GM23338 (cell line): ENCODE data around the gene EFNB2. TPM values are rescaled to one million over a fixed set of nuclear protein-coding genes. Genes with fewer than 3 reads are reported as not detected.

ENCODE experiments used
- ATAC-seq: fragments of 200-7000 bp; cut with Tn5 transposase; 3 replicates; pipeline ENCODE4 v1.9.1; 2020
- DNase-seq: peaks from one replicate; pipeline ENCODE4 v3.0.0-alpha.2; 2015; ENCODE audit warnings: low spot score
- H2AFZ ChIP-seq: fragments of 200-600 bp; sonication (generic); 2 replicates; pipeline ENCODE4 v1.8.0; 2016; ENCODE audit warnings: antibody characterized with exemption, mild to moderate bottlenecking, moderate library complexity
- H3F3A ChIP-seq: fragments of 200-600 bp; sonication (generic); replicated peaks from 2 replicates; pipeline ENCODE4 v1.8.0; 2017; ENCODE audit warnings: antibody characterized with exemption, mixed run types, low read depth
- H3K27ac ChIP-seq: fragments of 200-600 bp; sonication (generic); 2 replicates; pipeline ENCODE4 v1.6.1; 2016; ENCODE audit warnings: low read depth
- H3K27me3 ChIP-seq: fragments of 200-600 bp; sonication (generic); 2 replicates; pipeline ENCODE4 v1.8.0; 2016; ENCODE audit warnings: mild to moderate bottlenecking, mixed run types, moderate library complexity; ENCODE audit not compliant: insufficient read depth
- H3K36me3 ChIP-seq: fragments of 200-600 bp; sonication (generic); 2 replicates; pipeline ENCODE4 v1.8.0; 2016; ENCODE audit warnings: mild to moderate bottlenecking; ENCODE audit not compliant: insufficient read depth
- H3K4me1 ChIP-seq: fragments of 200-600 bp; sonication (generic); 2 replicates; pipeline ENCODE4 v1.8.0; 2016; ENCODE audit warnings: mild to moderate bottlenecking, moderate library complexity; ENCODE audit not compliant: insufficient read depth
- H3K4me2 ChIP-seq: fragments of 200-600 bp; sonication (generic); 2 replicates; pipeline ENCODE4 v1.7.1; 2017; ENCODE audit warnings: mixed run types
- H3K4me3 ChIP-seq: fragments of 200-600 bp; sonication (generic); 2 replicates; pipeline ENCODE4 v1.6.1; 2016; ENCODE audit warnings: mixed run types
- H3K79me2 ChIP-seq: fragments of 200-600 bp; sonication (generic); replicated peaks from 2 replicates; pipeline ENCODE4 v1.8.0; 2017; ENCODE audit warnings: mild to moderate bottlenecking; ENCODE audit not compliant: insufficient read depth
- H3K9me2 ChIP-seq: fragments of 200-600 bp; sonication (generic); 2 replicates; pipeline ENCODE4 v1.8.0; 2017; ENCODE audit not compliant: insufficient read depth
- H4K20me1 ChIP-seq: fragments of 200-600 bp; sonication (generic); replicated peaks from 2 replicates; pipeline ENCODE4 v1.8.0; 2017; ENCODE audit warnings: mild to moderate bottlenecking; ENCODE audit not compliant: insufficient read depth
- H3K27ac Mint-ChIP-seq: 2 replicates; pipeline ENCODE4 v1.8.0; 2020; ENCODE audit warnings: inconsistent platforms, mild to moderate bottlenecking, moderate library complexity, mixed read lengths
- H3K27me3 Mint-ChIP-seq: 3 replicates; pipeline ENCODE4 v1.8.0; 2022; ENCODE audit warnings: low read depth, mild to moderate bottlenecking, moderate library complexity, mixed read lengths, inconsistent platforms; ENCODE audit not compliant: insufficient read depth, poor library complexity
- H3K36me3 Mint-ChIP-seq: 3 replicates; pipeline ENCODE4 v1.8.0; 2021; ENCODE audit warnings: low read depth, mild to moderate bottlenecking, inconsistent platforms, moderate library complexity, mixed read lengths
- H3K4me1 Mint-ChIP-seq: 3 replicates; pipeline ENCODE4 v1.8.0; 2020; ENCODE audit warnings: mild to moderate bottlenecking, inconsistent platforms, mixed read lengths
- H3K4me3 Mint-ChIP-seq: 3 replicates; pipeline ENCODE4 v1.8.0; 2021; ENCODE audit warnings: moderate library complexity, mild to moderate bottlenecking, inconsistent platforms, mixed read lengths
- H3K9me3 Mint-ChIP-seq: 3 replicates; pipeline ENCODE4 v1.8.0; 2020; ENCODE audit warnings: moderate library complexity, mild to moderate bottlenecking, inconsistent platforms, mixed read lengths
- CREB1 ChIP-seq: fragments of 250-450 bp; sonication (Bioruptor Pico); IDR thresholded peaks from 2 replicates; pipeline ENCODE4 v1.5.0; 2020; ENCODE audit warnings: low read depth, mild to moderate bottlenecking, moderate library complexity
- CTCF ChIP-seq, 2 experiments: fragments of 200-600 bp in 1 of 2; sonication (generic) in 1 of 2; conservative IDR thresholded peaks; 2 replicates each; pipeline versions ENCODE4 v1.5.1 to v1.6.1; 2016 to 2017; ENCODE audit warnings: antibody characterized with exemption in 2 of 2, low read depth in 2 of 2, mild to moderate bottlenecking in 2 of 2, moderate library complexity in 1 of 2
- ETS1 ChIP-seq: IDR thresholded peaks from 2 replicates; pipeline ENCODE4 v1.6.1; 2016; ENCODE audit warnings: antibody characterized with exemption
- EZH2 ChIP-seq: fragments of 200-600 bp; sonication (generic); IDR thresholded peaks from one replicate; pipeline ENCODE4 v1.8.0; 2017; ENCODE audit warnings: antibody characterized with exemption, mild to moderate bottlenecking, low read depth; ENCODE audit not compliant: unreplicated experiment
- EZH2phosphoT487 ChIP-seq: fragments of 200-600 bp; sonication (generic); IDR thresholded peaks from one replicate; pipeline ENCODE4 v1.8.1; 2018; ENCODE audit warnings: antibody characterized with exemption; ENCODE audit not compliant: unreplicated experiment
- JUNB ChIP-seq: IDR thresholded peaks from one replicate; pipeline ENCODE4 v1.6.1; 2016; ENCODE audit warnings: antibody characterized with exemption; ENCODE audit not compliant: unreplicated experiment
- NANOG ChIP-seq: IDR thresholded peaks from 2 replicates; pipeline ENCODE4 v1.6.1; 2016; ENCODE audit warnings: antibody characterized with exemption, borderline replicate concordance
- POLR2AphosphoS5 ChIP-seq: IDR thresholded peaks from 2 replicates; pipeline ENCODE4 v1.6.1; 2016; ENCODE audit warnings: antibody characterized with exemption, low read depth
- STAT1 ChIP-seq: IDR thresholded peaks from one replicate; pipeline ENCODE4 v1.6.1; 2016; ENCODE audit warnings: antibody characterized with exemption; ENCODE audit not compliant: unreplicated experiment
- ZNF114 ChIP-seq: fragments of 250-450 bp; sonication (Bioruptor Pico); IDR thresholded peaks from 2 replicates; pipeline ENCODE4 v1.5.0; 2020; ENCODE audit warnings: mild to moderate bottlenecking, moderate library complexity
- ZNF331 ChIP-seq: fragments of 250-450 bp; sonication (Bioruptor Pico); IDR thresholded peaks from 2 replicates; pipeline ENCODE4 v1.5.0; 2020; ENCODE audit warnings: low read depth, mild to moderate bottlenecking, moderate library complexity
- ZNF462 ChIP-seq: fragments of 250-450 bp; sonication (Bioruptor Pico); IDR thresholded peaks from 2 replicates; pipeline ENCODE4 v1.5.0; 2020; ENCODE audit warnings: mild to moderate bottlenecking, moderate library complexity
- polyA plus RNA-seq: library from polyadenylated mRNA; unstranded; fragments of >200 nt; fragmentation: Nextera tagmentation; extraction: Ambion mirVana; gene quantifications from 2 replicates; pipeline ENCODE4 v1.2.1, GENCODE V29; 2016
- total RNA-seq: library from RNA; depleted of rRNA; stranded (reverse); fragments of >200 nt; shearing (Covaris generic); gene quantifications from 2 replicates; pipeline ENCODE4 v1.2.3, GENCODE V29; 2014
- TF ChIP-seq, protein P1 (sequence below): IDR thresholded peaks from one replicate; pipeline ENCODE4 v1.6.1; 2018; ENCODE audit warnings: antibody characterized with exemption; ENCODE audit not compliant: unreplicated experiment

Gene EFNB2
- total and polyA plus RNA-seq, 2 experiments from 2014 or later, result 5.7 to 10.9 TPM

DNA sequence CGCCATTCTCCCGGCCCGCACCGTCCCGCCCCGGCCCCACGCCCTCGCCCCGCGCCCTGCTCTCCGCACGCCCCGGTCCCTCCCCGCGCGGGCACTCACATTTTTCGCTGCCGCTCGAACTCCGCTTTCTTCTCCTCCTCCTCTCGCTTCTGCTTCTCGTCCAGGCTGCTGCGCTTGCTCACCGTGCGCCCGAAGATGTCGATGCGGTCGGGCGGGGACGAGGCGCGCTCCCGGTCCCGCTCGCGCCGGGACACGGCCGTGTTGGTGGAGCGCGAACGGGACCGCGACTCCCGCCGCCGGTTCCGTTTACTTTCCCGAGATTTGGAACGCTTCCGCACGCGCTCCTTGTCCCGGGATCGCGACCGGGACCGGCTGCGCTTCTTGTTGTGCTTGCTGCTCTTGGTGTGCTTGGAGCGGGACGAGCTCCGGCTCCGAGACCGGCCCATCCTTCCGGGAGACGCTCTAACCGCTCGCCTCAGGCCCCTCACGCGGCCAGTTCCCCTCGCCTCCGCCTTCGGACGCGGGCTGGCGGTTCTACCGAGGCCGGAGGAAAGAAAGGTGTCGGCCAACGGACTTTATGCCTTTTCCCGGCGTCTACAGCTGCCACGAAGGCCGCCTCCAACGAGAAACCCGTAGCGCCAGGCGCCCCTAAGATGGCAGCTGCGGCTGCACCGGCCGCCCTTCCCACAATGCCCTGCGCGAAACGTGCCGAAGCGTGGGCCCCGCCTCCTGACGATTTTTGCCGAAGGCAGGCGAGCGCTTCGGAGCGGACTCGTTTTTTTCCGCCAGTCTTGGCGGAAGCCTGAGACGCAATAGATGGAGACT lies 32.2 kb upstream of the EFNB2 start, which contains the start of gene ARGLU1:
Gene ARGLU1, minus strand, starts transcription at position 664 of the 825 bp plus-strand sequence. Its CDS starts 218 bp downstream, at position 446.
- peaks cover 4% of the 10 kb centered on the region; the same call in 2 of the 3 replicates for H3K36me3 Mint-ChIP-seq
- peak within 1 kb of the TSS; percentile 40; the same call in 1 of the 2 replicates for H2AFZ ChIP-seq
- peak; percentile 60 for ATAC-seq
- H3K4me2 ChIP-seq, result peak within 1 kb of the TSS; percentile 96
- H3K27me3 Mint-ChIP-seq, result peaks cover 9% of the 10 kb centered on the region
- peaks cover 47% of the 10 kb centered on the region for H3K4me1 ChIP-seq
- TF ChIP-seq JUNB, result no peak
- no peak for TF ChIP-seq ZNF114 (CRISPR knock-in tag)
- no peak for TF ChIP-seq ZNF331 (CRISPR knock-in tag)
- peak; percentile 98 for TF ChIP-seq POLR2AphosphoS5
- TF ChIP-seq ZNF462, result no peak
- no peak for TF ChIP-seq NANOG
- TF ChIP-seq EZH2, result no peak
- TF ChIP-seq EZH2phosphoT487, result no peak
- no peak for TF ChIP-seq CTCF (conservative IDR thresholded peaks at IDR 0.05; ENCODE audit: low read depth in 2 of 2)
- TF ChIP-seq STAT1, result no peak
- TF ChIP-seq ETS1, result peak; percentile 48; the same call in 1 of the 2 replicates
- TF ChIP-seq CREB1 (CRISPR knock-in tag), result no peak
- TF ChIP-seq, protein P1, sequence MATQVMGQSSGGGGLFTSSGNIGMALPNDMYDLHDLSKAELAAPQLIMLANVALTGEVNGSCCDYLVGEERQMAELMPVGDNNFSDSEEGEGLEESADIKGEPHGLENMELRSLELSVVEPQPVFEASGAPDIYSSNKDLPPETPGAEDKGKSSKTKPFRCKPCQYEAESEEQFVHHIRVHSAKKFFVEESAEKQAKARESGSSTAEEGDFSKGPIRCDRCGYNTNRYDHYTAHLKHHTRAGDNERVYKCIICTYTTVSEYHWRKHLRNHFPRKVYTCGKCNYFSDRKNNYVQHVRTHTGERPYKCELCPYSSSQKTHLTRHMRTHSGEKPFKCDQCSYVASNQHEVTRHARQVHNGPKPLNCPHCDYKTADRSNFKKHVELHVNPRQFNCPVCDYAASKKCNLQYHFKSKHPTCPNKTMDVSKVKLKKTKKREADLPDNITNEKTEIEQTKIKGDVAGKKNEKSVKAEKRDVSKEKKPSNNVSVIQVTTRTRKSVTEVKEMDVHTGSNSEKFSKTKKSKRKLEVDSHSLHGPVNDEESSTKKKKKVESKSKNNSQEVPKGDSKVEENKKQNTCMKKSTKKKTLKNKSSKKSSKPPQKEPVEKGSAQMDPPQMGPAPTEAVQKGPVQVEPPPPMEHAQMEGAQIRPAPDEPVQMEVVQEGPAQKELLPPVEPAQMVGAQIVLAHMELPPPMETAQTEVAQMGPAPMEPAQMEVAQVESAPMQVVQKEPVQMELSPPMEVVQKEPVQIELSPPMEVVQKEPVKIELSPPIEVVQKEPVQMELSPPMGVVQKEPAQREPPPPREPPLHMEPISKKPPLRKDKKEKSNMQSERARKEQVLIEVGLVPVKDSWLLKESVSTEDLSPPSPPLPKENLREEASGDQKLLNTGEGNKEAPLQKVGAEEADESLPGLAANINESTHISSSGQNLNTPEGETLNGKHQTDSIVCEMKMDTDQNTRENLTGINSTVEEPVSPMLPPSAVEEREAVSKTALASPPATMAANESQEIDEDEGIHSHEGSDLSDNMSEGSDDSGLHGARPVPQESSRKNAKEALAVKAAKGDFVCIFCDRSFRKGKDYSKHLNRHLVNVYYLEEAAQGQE, result no peak
- H3K9me3 Mint-ChIP-seq, result no peaks in the 10 kb centered on the region; the same call in 2 of the 3 replicates
- H3K27ac ChIP-seq, result peak within 1 kb of the TSS; percentile 90
- DNase-seq, result peak; percentile 96
- peak within 1 kb of the TSS; percentile 70 for H3K4me3 ChIP-seq
- H3K79me2 ChIP-seq, result peaks cover 62% of the 10 kb centered on the region
- H3K9me2 ChIP-seq, result no peaks in the 10 kb centered on the region
- no peaks in the 10 kb centered on the region for H3F3A ChIP-seq
- no peaks in the 10 kb centered on the region for H3K27me3 ChIP-seq
- H3K4me3 Mint-ChIP-seq, result peak within 1 kb of the TSS; percentile 99
- no peaks in the 10 kb centered on the region for H3K36me3 ChIP-seq
- H3K4me1 Mint-ChIP-seq, result peaks cover 39% of the 10 kb centered on the region
- peak within 1 kb of the TSS; percentile 96 for H3K27ac Mint-ChIP-seq
- H4K20me1 ChIP-seq, result peaks cover 42% of the 10 kb centered on the region
